IMR-90 (cell line): ENCODE measurements around the gene TMPRSS6. TPM values are rescaled to one million over a fixed set of nuclear protein-coding genes. Genes with fewer than 3 reads are reported as not detected.

Source experiments
- ATAC-seq: fragments of 200-7000 bp; cut with Tn5 transposase; 2 replicates; pipeline ENCODE4 v1.9.1; 2020; ENCODE audit warnings: low read depth, mild to moderate bottlenecking, moderate library complexity
- BruUV-seq: library from RNA; stranded (reverse); fragments of 400-500 nt; replicated peaks from 2 replicates; lab custom pipeline; 2021; lab: Mats Ljungman, UMichigan
- CTCF ChIA-PET: fragments of 300-600 bp; formaldehyde crosslinking; extraction: SDS; loops from one replicate; lab custom pipeline; 2021; ENCODE audit warnings: antibody characterized with exemption; lab: Yijun Ruan, JAX
- POLR2A ChIA-PET: fragments of 300-600 bp; sonication (Branson Sonifier 250); formaldehyde crosslinking; loops from one replicate; lab custom pipeline; 2022; ENCODE audit warnings: antibody characterized with exemption; ENCODE audit not compliant: unreplicated experiment; lab: Charles Lee
- DNase-seq: peaks from one replicate; pipeline ENCODE4 v3.0.0; 2013
- H2AFZ ChIP-seq: replicated peaks from 2 replicates; pipeline ENCODE3; 2013; ENCODE audit warnings: low read length, mild to moderate bottlenecking; ENCODE audit not compliant: poor library complexity
- H2AK5ac ChIP-seq: 2 replicates; pipeline ENCODE4 v1.6.1; 2013; ENCODE audit warnings: low read depth, low read length, inconsistent platforms
- H2AK9ac ChIP-seq: replicated peaks from 2 replicates; pipeline ENCODE3; 2013; ENCODE audit warnings: mild to moderate bottlenecking, low read depth, low read length, moderate library complexity; ENCODE audit not compliant: poor library complexity
- H2BK120ac ChIP-seq: 2 replicates; pipeline ENCODE4 v1.6.1; 2013; ENCODE audit warnings: low read depth, low read length, inconsistent platforms
- H2BK15ac ChIP-seq: 3 replicates; pipeline ENCODE4 v1.6.1; 2013; ENCODE audit warnings: low read depth, low read length, inconsistent platforms
- H2BK20ac ChIP-seq: 2 replicates; pipeline ENCODE4 v1.6.1; 2013; ENCODE audit warnings: low read depth, mild to moderate bottlenecking, inconsistent platforms, low read length, moderate library complexity
- H2BK5ac ChIP-seq: 2 replicates; pipeline ENCODE4 v1.6.1; 2013; ENCODE audit warnings: mild to moderate bottlenecking, low read depth, low read length, inconsistent platforms; ENCODE audit not compliant: poor library complexity, severe bottlenecking
- H3K14ac ChIP-seq: replicated peaks from 2 replicates; pipeline ENCODE4 v1.6.1; 2013; ENCODE audit warnings: low read depth, low read length, inconsistent platforms
- H3K18ac ChIP-seq: 2 replicates; pipeline ENCODE4 v1.6.1; 2013; ENCODE audit warnings: low read depth, low read length, control low read depth
- H3K23ac ChIP-seq: 2 replicates; pipeline ENCODE4 v1.6.1; 2013; ENCODE audit warnings: low read depth, low read length, inconsistent platforms
- H3K27ac ChIP-seq: 2 replicates; pipeline ENCODE4 v1.5.1; 2013; ENCODE audit warnings: mild to moderate bottlenecking, control low read depth, low read length; ENCODE audit not compliant: insufficient read depth
- H3K27me3 ChIP-seq: 2 replicates; pipeline ENCODE4 v1.6.1; 2013; ENCODE audit warnings: low read length; ENCODE audit not compliant: control insufficient read depth, insufficient read depth
- H3K36me3 ChIP-seq: 2 replicates; pipeline ENCODE4 v1.6.1; 2013; ENCODE audit warnings: low read length, mixed read lengths; ENCODE audit not compliant: control insufficient read depth, insufficient read depth
- H3K4ac ChIP-seq: 2 replicates; pipeline ENCODE4 v1.6.1; 2013; ENCODE audit warnings: low read depth, low read length, inconsistent platforms
- H3K4me1 ChIP-seq: 2 replicates; pipeline ENCODE4 v1.6.1; 2013; ENCODE audit warnings: low read length, mixed read lengths; ENCODE audit not compliant: control insufficient read depth, insufficient read depth
- H3K4me2 ChIP-seq: 2 replicates; pipeline ENCODE4 v1.6.1; 2013; ENCODE audit warnings: low read depth, mild to moderate bottlenecking, control low read depth, low read length, moderate library complexity
- H3K4me3 ChIP-seq: 2 replicates; pipeline ENCODE4 v1.5.1; 2013; ENCODE audit warnings: low read depth, mild to moderate bottlenecking, control low read depth, low read length, moderate library complexity; ENCODE audit not compliant: insufficient read depth
- H3K56ac ChIP-seq: 2 replicates; pipeline ENCODE4 v1.6.1; 2013; ENCODE audit warnings: low read length, inconsistent platforms; ENCODE audit not compliant: insufficient read depth; ENCODE audit errors: extremely low read depth
- H3K79me1 ChIP-seq, 2 experiments: 2 replicates each; pipeline ENCODE4 v1.6.1; 2013; ENCODE audit warnings: low read length in 2 of 2, inconsistent platforms in 1 of 2, low read depth in 1 of 2
- H3K9ac ChIP-seq: 2 replicates; pipeline ENCODE4 v1.6.1; 2013; ENCODE audit warnings: low read depth, low read length, control low read depth
- H3K9me1 ChIP-seq: 2 replicates; pipeline ENCODE4 v1.6.1; 2013; ENCODE audit warnings: low read length, inconsistent platforms; ENCODE audit not compliant: insufficient read depth
- H3K9me3 ChIP-seq: 2 replicates; pipeline ENCODE4 v1.6.1; 2013; ENCODE audit warnings: low read length; ENCODE audit not compliant: control insufficient read depth, insufficient read depth
- H4K20me1 ChIP-seq: 2 replicates; pipeline ENCODE4 v1.6.1; 2013; ENCODE audit warnings: low read length, inconsistent platforms; ENCODE audit not compliant: insufficient read depth
- H4K5ac ChIP-seq: 2 replicates; pipeline ENCODE4 v1.6.1; 2013; ENCODE audit warnings: mild to moderate bottlenecking, low read depth, low read length, control low read depth
- H4K8ac ChIP-seq, 2 experiments: 2 replicates each; pipeline ENCODE4 v1.6.1; 2013; ENCODE audit warnings: low read depth in 2 of 2, low read length in 2 of 2, control low read depth in 1 of 2, inconsistent platforms in 1 of 2
- H4K91ac ChIP-seq: 2 replicates; pipeline ENCODE4 v1.6.1; 2013; ENCODE audit warnings: low read depth, low read length, inconsistent platforms; ENCODE audit not compliant: insufficient read depth
- FOS ChIP-seq: fragments of 150-350 bp; IDR thresholded peaks from 2 replicates; pipeline ENCODE4 v1.6.1; 2016; ENCODE audit warnings: low read depth, low read length
- MAFK ChIP-seq: IDR thresholded peaks from 2 replicates; pipeline ENCODE4 v1.6.1; 2012; ENCODE audit warnings: low read depth, low read length, improper control_type of control experiment
- WGBS, 2 experiments: methylation state at CpG; one replicate each; pipeline versions ENCODE4 v1.1.5 to v1.1.7; 2013; ENCODE audit warnings: missing lambda C conversion rate in 2 of 2; ENCODE audit not compliant: insufficient read length in 1 of 2; ENCODE audit errors: extremely low coverage in 2 of 2; 5-methylcytosine and 5-hydroxymethylcytosine counted together
- dilution Hi-C: fragments of 300-500 bp; cut with HindIII; formaldehyde crosslinking; loops from one replicate; pipeline ENCODE4 v1.14.3; 2018; ENCODE audit warnings: low sequenced_read_pairs; ENCODE audit not compliant: unreplicated experiment
- in situ Hi-C: fragments of 300-500 bp; cut with MboI; formaldehyde crosslinking; loops from 3 replicates; pipeline ENCODE4 v1.14.3; 2019; ENCODE audit warnings: low sequenced_read_pairs, inconsistent platforms, mixed read lengths
- intact Hi-C: fragments of 100-400 bp; cut with micrococcal nuclease; formaldehyde crosslinking; loops from 2 replicates; pipeline ENCODE4 v1.10.0; 2022
- polyA plus RNA-seq, 3 experiments: library from polyadenylated mRNA; depleted of rRNA; stranded (reverse); fragments of >200 nt; gene quantifications; 2 replicates each; pipeline ENCODE4 v1.2.3, GENCODE V29; 2012; ENCODE audit warnings: low replicate concordance in 1 of 3
- total RNA-seq: library from RNA; depleted of rRNA; stranded (reverse); fragments of >200 nt; gene quantifications from 2 replicates; pipeline ENCODE4 v1.2.3, GENCODE V29; 2012

TMPRSS6 gene
- total and polyA plus RNA-seq, 2 of the 4 experiments (the other 2 are of a cell fraction) = not detected

DNA sequence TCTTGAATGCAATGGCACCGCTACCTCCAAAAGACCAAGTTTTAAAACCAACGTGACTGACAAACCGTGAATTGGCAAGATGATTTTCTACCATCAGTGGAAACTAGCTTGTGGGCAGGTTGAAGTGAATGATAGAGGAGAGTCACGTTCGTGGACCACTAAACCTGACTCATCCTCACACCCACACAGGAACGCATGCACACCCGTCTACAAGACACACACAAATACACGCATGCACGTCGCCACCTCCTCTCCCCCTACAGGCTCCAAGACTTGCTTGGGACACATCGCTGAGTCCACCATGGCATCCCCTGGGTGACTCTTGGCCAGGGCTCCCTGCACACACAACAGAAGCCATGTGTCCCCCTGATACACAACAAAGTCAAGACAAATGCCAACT lies 14.4 kb downstream of the TMPRSS6 start:
- Histone ChIP-seq H3K4me1 (no peaks in the 10 kb centered on the region), H2AK9ac (peak overlapping the region; percentile 24), H2BK5ac (no peak overlapping the region), H2BK120ac (no peak overlapping the region), H3K9ac (no peak overlapping the region), H3K23ac (no peak overlapping the region), H3K14ac (no peak overlapping the region), H4K5ac (no peak overlapping the region), H3K27ac (no peak overlapping the region), H2BK15ac (no peak overlapping the region), H3K56ac (no peak overlapping the region), H2AFZ (peak overlapping the region; percentile 21), H4K20me1 (no peaks in the 10 kb centered on the region), H4K8ac (no peak overlapping the region), H4K91ac (no peak overlapping the region), H3K9me3 (no peaks in the 10 kb centered on the region), H3K27me3 (peaks cover 63% of the 10 kb centered on the region), H3K36me3 (no peaks in the 10 kb centered on the region), H2BK20ac (no peak overlapping the region), H3K4me3 (no peak overlapping the region), H3K9me1 (no peaks in the 10 kb centered on the region), H3K79me1 (no peaks in the 10 kb centered on the region), H3K4me2 (no peak overlapping the region), H3K4ac (no peak overlapping the region), H3K18ac (no peak overlapping the region), H2AK5ac (no peak overlapping the region)
- TF ChIP-seq MAFK = no peak
- no peak for TF ChIP-seq FOS
- ChIA-PET CTCF (interaction anchor here (0.6 kb wide), 1 partner anchor 16 kb away, joined by 3 read pairs; no protein-coding TSS in a partner anchor), POLR2A (no interaction called here)
- WGBS, 2 experiments = 60% methylated on average over 1 of the region's 11 CpGs; no CpG with 5 or more reads in 1 of the 2 experiments
- ATAC-seq (no peak), DNase-seq (no peak)
- in situ Hi-C loops (no loop called here), intact Hi-C loops (no loop called here), dilution Hi-C loops (no loop called here)
- BruUV-seq = no TSS peak
